T47D (cell line): ENCODE measurements around the gene GOLGA6L6.
"Not testable (repeated sequence)": the region's sequence is repeated elsewhere in the genome, so short reads cannot be mapped to it uniquely, and the experiment has no call there.

Experiments
- DNase-seq, 2 experiments: peaks; one replicate each; pipeline versions ENCODE4 v3.0.0 to v3.0.0-alpha.2; 2011 to 2012; ENCODE audit warnings: low read depth in 1 of 2, low spot score in 1 of 2
- in situ Hi-C: cut with HindIII; loops from 2 replicates; pipeline ENCODE4 v1.10.0; 2016; ENCODE audit warnings: low sequenced_read_pairs, low pct_unique_long_range_greater_than_20kb

Gene GOLGA6L6, protein sequence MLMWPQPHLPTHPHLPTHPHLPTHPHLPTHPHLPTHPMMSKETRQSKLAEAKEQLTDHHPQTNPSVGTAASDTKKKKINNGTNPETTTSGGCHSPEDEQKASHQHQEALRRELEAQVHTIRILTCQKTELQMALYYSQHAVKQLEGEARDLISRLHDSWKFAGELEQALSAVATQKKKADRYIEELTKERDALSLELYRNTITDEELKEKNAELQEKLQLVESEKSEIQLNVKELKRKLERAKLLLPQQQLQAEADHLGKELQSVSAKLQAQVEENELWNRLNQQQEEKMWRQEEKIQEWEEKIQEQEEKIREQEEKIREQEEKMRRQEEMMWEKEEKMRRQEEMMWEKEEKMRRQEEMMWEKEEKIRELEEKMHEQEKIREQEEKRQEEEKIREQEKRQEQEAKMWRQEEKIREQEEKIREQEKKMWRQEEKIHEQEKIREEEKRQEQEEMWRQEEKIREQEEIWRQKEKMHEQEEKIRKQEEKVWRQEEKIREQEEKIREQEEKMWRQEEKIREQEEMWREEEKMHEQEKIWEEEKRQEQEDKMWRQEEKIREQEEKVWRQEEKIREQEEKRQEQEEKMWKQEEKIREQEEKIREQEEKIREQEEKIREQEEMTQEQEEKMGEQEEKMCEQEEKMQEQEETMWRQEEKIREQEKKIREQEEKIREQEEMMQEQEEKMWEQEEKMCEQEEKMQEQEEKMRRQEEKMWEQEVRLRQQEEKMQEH

DNA sequence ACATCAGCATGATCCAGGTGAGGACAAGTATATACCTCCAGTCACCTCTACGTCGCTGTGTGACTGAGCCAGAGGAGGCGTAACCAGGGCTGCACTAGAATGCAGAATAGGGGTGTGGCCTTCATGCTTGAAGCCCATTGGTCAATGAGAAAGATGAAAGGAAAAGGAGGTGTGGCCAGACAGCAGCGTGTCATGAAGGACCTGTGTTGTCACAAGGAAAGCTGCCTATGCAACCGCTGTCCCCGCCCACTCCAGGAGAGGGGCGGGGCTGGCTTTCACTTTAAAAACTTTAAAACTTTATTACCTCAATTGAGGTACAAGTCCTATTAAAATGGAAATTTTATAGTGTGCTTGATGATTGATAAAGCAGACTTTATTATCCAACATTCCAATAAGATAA, at the start of gene GOLGA6L6:
GOLGA6L6 (minus strand) TSS at position 101 of the 400 bp plus-strand sequence; CDS start at position 10, 91 bp downstream.
- in situ Hi-C loops, DNase-seq: not testable (repeated sequence)

DNA sequence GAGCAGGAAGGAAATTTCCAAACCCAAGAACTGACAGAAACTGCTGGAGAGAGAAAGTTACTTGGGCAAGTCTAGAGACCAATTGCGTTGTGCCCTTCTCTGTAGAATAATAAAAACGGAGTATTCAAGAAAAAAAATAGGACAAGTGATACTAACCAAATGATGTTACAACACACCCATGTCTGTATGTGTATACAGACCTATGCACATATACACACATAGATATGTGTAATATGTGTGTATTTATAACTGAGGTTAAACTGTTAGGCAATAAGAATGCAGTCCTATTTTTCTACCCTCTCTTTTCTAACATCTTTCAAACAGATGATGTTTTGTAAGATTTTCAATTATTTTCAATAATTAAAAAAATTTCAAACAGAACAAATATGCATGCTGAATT, 48.5 kb upstream of the GOLGA6L6 start:
- DNase-seq, in situ Hi-C loops: not testable (repeated sequence)

DNA sequence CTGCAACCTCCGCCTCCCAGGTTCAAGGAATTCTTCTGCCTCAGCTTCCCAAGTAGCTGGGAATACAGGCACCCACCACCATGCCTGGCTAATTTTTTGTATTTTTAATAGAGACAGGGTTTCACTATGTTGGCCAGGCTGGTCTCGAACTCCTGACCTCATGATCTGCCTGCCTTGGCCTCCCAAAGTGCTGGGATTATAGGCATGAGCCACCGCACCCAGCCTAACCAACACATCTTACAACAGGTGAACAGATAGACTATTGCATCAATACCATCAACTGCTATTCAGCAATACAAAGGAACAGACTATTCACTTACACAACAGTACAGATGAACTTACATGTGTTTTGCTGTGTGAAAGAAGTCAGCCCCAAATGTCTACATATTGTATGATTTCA, 45.2 kb upstream of the GOLGA6L6 start:
- DNase-seq, in situ Hi-C loops: not testable (repeated sequence)

DNA sequence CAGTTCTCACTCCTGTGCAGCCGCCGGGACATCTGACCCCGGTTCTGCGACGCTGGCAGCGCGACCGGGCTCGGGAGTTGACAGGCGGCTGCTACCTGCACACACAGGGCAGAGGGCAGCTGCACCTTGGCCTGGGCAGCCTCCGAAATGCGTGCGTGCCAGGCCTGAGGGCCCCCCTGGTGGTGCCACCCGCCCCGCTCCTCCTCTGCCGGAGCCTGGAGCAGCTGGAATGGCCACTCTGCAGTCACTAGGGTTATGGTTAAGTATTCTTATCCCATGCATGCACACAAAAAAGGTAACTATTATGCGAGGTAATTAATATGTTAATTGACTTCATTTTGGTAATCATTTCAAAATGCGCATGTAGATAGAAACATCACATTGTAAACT, 41.1 kb upstream of the GOLGA6L6 start:
- DNase-seq, in situ Hi-C loops: not testable (repeated sequence)

DNA sequence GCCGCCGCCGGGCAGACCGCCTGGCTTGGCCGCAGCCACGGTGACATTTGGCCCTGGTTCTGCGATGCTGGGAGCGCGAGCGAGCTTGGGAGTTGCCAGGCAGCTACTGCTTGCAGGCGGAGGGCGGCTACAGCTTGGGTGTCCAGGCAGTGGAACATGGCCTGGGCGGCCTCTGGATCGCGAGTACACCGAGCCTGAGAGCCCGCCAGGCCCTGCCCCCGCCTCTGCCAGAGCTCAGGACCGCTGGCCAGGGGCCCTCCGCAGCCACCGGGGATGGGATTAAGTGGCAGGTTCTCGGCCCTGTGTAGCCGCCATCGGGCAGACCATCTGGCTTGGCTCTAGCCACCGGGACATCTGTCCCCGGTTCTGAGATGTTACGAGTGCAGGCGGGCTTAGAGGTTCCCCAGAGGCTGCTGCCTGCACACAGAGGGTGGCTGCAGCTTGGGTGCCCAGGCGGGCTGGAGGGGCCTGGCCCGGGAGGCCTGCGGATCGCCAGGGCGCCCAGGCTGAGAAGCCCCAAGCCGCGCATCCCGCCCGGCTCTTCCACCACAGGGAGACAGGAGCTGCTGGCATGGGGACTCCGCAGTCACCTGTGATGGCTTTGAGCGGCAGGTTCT, 40.6 kb upstream of the GOLGA6L6 start:
- in situ Hi-C loops, DNase-seq: not testable (repeated sequence)

DNA sequence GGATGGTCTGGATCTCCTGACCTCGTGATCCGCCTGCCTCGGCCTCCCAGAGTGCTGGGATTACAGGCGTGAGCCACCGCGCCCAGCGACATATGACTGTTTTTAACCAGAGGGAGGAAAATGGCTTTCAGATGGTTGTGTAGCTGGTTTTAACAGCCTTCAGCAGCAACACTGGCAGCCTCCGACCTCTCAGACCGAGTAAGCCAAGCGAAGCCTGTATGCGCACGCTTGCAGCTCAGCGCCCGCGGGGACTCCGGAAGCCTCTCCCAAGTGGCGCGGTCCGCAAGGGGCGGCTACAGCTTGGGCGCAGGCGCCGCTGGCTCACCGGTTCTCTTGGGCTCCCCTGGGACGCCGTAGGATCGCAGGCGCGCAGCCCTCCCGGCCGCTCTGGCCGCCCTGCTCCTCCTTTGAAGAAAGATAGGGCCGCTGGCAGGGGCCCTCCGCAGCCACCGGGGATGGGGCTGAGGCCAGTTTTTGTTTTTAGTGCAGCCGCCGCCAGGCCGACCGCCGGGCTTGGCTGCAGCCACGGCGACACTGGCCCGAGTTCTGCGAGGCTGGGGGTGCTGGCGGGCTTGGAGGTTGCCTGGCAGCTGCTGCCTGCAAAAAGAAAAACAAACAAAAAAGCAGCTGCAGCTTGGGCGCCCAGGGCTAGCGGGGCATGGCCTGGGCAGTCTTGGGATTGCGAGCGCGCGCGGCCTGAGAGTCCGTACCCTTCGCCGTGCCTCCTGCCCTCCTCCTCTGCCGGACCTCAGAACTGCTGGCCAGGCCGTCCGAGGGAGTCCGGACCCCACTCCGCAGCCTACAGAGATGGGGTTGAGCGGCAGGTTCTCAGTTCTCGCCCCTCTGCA, 39.9 kb upstream of the GOLGA6L6 start:
- DNase-seq, in situ Hi-C loops: not testable (repeated sequence)

DNA sequence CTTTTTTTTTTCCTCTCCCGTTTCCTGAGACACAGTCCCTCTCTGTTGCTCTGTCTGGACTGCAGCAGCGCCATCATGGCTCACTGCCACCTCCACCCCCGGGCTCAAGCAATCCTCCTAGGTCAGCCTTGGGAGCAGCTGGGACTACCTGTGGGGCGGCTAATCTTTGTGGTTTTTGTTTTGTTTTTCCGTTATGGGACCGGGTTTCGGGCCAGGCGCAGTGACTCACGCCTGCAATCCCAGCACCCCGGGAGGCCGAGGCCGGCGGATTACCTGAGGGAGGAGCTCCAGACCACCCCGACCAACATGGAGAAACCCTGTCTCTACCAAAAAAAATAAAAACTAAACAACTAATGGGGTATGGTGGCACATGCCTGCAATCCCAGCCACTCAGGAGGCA, 38.1 kb upstream of the GOLGA6L6 start:
- in situ Hi-C loops, result not testable (repeated sequence)

DNA sequence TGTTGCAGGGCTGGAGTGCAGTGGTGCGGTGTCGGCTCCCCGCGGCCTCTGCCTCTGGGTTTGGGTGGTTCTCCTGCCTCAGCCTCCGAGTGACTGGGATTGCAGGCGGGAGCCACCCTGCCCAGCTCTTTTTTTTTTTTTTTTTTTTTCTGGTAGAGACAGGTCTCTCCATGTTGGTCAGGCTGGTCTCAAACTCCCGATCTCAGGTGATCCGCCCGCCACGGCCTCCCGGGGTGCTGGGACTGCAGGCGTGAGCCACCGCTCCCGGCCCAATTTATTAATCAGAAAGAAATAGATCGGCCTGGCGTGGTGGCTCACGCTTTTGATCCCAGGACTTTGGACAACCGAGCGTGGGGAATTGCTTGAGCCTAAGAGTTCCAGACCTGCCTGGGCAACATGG, 9.7 kb upstream of the GOLGA6L6 start:
- DNase-seq, in situ Hi-C loops: not testable (repeated sequence)

More for the DNA sequence above, 38.1 kb upstream of the GOLGA6L6 start:
- not testable (repeated sequence) for DNase-seq

DNA sequence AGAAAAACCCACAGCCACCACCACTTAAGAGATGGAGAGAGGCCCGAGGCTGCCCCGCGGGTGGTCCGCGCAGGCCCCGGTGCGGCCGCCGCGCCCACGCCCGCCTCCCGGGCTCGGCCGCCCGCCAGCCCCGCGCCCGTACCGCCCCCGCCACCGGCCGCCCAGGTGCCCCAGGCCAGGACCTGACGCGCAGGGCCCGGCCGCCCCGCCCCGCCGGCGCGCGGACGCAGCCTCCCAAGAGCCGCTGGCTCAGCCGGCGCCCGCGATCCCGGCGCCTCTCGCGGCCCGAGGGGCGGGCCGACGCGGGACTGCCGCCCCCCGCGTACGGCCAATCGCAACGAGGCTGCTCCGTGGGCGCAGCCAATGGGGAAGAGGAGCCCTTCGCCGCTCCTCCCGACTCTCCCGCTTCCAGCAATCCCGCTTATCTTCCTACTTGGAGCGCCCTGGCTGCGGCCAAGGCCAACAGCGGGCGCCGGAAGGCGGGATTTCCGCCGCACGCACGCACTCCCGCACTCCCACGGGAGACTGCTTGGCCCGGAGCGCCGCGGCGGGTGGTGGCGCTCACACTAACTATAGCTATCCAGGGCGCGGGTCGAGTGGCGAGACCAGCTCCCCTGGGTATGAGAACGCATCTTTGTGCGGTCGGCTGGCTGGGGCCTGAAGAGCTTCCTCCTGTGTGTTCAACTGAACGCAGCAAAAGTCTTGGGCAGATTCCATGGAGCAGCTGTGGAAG, 35.5 kb downstream of the GOLGA6L6 start:
- DNase-seq, in situ Hi-C loops: not testable (repeated sequence)

DNA sequence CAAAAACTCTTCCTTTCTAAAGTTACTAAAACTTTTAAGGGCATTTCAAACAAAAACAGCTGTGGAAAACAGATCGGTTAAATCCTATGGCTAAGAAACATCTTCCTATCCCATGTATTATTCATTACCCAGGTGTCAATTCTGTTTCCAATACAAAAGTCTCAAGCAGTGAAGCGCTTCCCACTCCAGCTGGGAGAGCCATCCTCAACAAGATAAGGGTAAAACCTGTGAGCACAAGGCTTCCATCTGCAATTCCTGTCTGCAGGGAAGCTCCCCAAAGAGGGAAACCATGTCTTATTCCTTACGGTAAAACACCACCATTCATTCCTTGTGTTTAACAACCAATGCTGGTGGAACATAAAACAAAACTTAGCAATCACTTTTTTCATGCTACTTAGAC, 38.8 kb downstream of the GOLGA6L6 start:
- DNase-seq, in situ Hi-C loops: not testable (repeated sequence)

DNA sequence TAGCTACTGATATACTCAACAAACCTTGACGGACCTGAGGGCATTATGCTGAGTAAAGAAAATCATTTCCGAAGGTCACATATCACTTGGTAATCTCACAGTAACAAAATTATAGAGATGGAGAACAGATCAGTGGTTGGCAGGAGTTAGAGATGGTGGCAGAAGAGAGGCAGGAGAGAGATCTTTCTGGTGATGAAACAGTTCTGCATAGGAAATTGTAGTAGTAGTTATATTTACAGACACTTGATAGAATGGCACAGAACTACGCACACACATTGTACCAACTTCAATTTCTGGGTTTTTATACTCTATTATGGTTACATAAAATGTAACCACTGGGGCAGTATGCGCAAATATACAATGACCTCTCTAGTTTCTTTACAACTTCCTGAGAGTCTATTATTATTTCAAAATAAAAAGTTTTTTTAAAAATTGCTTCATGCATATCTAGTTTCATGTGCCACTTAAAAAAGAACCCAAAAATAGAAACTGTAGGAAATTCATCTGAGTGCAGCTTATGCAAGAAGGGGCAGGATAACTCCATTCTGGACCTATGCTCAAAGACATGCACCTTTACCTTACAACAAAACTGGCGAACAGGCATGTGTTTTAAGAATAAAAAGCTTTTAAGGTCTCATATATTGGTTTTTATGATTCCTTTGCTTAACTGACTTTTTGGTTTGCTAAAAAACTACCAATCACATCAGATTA, 39.9 kb downstream of the GOLGA6L6 start:
- DNase-seq, in situ Hi-C loops: not testable (repeated sequence)

DNA sequence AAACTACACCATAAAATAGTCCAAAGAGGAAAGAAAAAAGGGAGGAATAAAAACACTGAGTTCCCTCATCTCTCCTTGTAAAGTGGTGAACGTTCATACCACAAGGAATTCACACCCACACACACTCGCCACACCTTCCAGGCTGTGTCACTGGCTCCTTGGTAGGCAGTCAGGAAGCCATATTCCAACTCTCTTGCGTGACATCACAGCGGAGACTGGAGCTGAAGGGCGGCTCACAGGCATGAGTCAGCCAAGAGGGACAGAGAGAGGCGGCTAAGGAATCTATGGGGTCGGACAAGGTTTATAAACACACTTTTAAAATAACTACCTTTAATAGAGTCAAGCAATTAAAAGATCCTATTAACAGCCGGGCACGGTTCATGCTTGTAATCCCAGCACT, 43.8 kb downstream of the GOLGA6L6 start:
- in situ Hi-C loops, DNase-seq: not testable (repeated sequence)

DNA sequence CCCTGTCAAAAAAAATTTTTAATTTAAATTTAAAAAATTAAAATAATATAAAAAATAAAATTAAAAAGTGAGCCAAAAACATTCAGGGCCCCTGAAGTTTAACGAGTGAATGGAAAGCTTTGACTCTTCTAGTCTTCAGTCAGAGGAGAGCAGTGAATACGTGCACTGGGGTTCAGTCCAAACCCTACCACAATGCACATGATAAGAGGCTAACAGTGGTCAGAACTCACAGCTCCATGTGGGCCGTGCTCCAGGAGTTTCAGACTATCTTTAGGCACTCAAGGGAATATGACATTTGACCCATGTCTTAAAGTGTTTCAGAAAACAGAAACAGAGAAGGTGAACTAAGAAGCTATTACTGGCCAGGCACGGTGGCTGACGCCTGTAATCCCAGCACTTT, 48.6 kb downstream of the GOLGA6L6 start:
- DNase-seq, in situ Hi-C loops: not testable (repeated sequence)

DNA sequence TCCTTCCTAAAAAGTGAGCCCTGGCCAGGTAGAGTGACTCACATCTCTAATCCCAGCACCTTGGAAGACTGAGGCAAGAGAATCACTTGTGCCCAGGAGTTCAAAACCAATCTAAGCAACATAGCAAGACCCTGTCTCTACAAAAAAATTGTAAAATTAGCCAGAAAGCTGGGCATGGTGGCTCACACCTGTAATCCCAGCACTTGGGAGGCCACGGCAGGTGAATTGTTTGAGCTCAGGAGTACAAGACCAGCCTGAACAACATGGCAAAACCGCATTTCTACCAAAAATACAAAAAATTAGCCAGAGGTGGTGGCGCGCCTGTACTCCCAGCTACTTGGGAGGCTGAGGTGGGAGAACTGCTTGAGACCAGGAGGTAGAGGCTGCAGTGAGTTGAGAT, 49.0 kb downstream of the GOLGA6L6 start:
- in situ Hi-C loops, DNase-seq: not testable (repeated sequence)

DNA sequence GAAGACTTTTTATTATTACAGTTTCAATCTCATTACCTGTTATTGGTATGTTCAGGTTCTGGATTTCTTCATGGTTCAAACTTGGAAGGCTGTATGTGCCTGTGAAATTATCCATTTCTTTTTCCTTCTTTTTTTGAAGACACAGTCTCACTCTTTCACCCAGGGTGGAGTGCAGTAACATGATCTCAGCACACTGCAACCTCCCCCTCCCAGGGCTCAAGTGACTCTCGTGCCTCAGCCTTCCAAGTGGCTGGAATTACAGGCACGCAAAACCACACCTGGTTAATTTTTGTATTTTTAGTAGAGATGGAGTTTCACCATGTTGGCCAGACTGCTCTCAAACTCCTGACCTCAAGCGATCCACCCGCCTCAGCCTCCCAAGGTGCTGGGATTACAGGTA, 52.3 kb downstream of the GOLGA6L6 start:
- in situ Hi-C loops, DNase-seq: not testable (repeated sequence)
